Adrenal gland (tissue), 5 donors: Measurements from ENCODE around the gene NCAPG.

Experiments
- CTCF ChIP-seq, 6 experiments: fragments of 450-650 bp in 4 of 6; fragments of 200-600 bp in 2 of 6; sonication (generic) in 1 of 6; IDR thresholded peaks; 1 replicate in 5 of 6; 2 replicates in 1 of 6; pipeline versions ENCODE4 v1.5.1 to v1.8.0; 2016 to 2021; ENCODE audit warnings: antibody characterized with exemption in 6 of 6, mild to moderate bottlenecking in 2 of 6, moderate library complexity in 1 of 6
- POLR2A ChIP-seq, 2 donors: fragments of 450-650 bp; IDR thresholded peaks; one replicate each; pipeline ENCODE4 v1.6.1; 2017; ENCODE audit warnings: antibody characterized with exemption in 2 of 2, mild to moderate bottlenecking in 2 of 2, moderate library complexity in 1 of 2
- donor health status: DM: no; HTN: no; CAD: no.

- TF ChIP-seq POLR2A (IDR thresholded peaks at IDR 0.05), result no peak
- TF ChIP-seq CTCF (IDR thresholded peaks at IDR 0.05), result no peak
Measured at GRCh38 chr4:17765514-17766286, 45.1 kb upstream of the NCAPG start.
